GM19099 (cell line): ENCODE data around the gene SUN5.

Source experiments
- POLR2A ChIP-seq: IDR thresholded peaks from 3 replicates; pipeline ENCODE4 v1.6.1; 2011; ENCODE audit warnings: low read depth; ENCODE audit not compliant: insufficient read length; ENCODE audit errors: extremely low read depth

SUN5 gene

DNA sequence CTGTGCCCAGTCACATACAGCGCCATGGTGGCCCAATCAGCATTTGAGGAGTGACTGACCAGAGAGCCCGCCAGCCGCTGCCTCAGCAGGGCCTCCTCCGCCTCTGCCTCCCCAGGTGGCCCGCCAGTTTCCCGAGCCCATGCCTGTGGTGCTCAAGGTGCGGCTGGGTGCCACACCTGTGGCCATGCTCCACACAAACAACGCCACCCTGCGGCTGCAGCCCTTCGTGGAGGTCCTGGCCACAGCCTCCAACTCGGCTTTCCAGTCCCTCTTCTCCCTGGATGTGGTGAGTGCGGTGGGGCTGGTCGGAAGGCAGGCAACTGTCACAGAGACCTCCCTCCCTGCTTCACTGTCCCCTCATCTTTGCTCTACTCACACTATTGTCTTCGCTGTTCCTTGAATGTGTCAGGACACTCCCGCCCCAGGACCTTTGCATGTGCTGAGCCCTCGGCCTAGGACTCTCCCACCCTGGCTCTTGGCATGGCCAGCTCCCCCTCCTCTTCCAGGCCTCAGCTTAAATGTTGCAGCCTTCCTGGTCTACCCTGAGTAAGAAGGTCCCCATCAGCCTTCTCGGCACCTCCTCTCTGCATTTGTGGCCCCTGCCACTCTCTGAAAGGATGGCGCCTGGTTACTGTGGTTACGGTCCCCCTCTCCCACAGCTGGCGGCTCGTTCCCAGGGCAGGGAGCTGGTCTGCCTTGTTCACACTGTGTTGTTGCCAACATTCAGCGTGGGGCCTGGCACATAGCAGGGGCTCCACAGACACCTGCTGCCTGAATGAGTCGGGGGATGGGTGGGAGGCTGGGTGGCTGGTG is 15.4 kb upstream of the SUN5 start:
- TF ChIP-seq POLR2A: no peak

- TF ChIP-seq POLR2A: no peak
Observed at GRCh38 chr20:33018169-33018931, 14.1 kb upstream of the SUN5 start.

GRCh38 chr20:33017542-33017941 is 13.3 kb upstream of the SUN5 start:
- no peak for TF ChIP-seq POLR2A

- no peak for TF ChIP-seq POLR2A
Observed at GRCh38 chr20:33016581-33017109, 12.4 kb upstream of the SUN5 start.

DNA sequence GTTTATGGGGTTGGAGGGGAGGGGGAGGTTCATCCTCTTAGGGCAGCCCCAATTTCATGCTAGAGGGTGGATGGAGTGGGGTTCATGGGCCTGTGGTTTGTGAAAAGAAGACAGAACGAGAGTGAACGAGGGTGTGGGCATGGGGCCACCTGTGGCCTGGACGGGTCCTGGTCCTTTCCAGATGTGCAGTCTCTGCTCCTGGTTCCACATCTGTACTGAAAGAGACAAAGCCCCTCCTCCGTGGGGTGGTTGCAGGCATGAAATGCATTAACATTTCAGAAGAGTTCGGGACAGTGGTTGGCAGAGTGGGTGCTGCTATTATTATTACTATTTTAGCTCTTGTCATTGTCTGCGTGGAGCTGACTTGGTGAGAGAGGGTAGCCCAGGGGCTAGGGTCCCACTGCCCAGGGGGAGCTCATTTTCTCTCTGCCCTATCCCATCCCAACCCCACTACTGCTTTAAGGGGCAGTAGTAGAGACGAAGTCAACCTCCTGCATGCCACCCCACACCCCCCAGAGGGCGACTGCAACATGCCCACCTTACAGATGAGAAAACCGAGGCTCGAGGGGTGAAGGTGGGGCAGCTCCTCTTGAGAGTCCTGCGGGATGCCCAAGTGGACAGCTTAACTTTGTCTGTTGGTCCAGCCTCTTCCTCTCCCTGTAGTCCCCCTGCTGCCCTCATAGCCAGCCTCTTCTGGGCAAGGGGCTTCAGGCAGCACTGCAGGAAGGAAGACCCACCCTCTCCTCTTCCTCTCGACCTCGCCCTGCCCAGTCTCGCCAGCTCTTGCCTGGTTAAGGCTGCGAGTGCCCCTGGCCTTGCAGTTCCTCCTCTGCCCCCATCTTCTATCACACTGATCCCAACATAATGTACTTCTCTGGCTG is 11.7 kb upstream of the SUN5 start:
- no peak for TF ChIP-seq POLR2A

DNA sequence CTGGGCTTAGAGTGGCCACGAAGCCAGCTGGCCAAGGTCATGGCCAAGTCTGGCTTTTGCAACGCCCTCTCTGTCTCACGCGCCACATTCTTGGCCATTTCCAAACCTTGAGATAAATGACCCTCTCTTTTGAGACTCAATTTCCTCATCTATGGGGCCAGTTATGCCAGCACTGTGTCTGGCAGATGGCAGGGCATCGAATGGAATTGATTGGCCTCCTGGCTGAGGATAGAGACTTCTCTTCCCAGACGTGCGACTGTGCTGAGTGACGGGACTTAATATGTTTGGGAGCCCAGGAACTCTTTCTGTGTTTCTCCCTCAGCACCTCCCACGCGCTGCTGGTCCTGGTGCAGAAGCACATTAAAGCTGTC is 10.9 kb upstream of the SUN5 start:
- TF ChIP-seq POLR2A: no peak

DNA sequence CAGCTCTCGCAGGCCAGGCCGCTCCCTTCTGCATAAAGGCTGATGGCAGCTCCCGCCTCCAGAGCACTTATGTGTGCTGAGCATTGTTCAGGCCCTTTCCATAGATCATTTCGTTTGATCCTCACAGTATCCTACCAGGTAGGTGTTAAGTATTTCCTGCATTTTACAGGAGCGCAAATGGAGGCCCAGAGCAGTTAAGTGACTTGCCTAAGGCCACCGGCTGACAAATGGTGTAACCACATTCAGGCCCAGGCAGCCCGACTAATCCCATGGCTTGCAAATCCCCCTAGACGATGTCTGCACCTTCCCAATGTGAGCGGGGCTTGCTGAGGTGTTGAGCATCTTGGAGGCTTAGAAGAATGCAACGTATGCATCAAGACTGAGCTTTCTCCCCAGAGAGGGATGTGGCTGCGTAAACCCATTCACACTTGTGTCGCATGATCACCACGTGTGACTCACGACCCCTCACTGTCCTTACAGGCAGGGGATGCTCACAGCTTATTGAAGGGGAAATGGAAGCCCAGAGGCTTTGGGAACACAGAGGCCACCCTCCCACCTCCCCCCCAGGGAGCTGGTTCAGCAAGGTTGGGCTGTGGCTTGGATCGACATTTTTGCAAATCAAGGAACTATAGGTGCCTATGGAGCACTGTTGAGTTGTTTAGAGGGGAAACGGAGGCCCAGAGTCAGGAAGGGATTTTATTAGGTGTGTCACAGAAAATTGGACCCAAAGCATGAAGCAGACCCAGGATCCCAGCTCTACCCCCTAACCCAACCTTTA is 10.3 kb upstream of the SUN5 start:
- no peak for TF ChIP-seq POLR2A

GRCh38 chr20:33013701-33014326 is 9.6 kb upstream of the SUN5 start:
- TF ChIP-seq POLR2A: no peak

DNA sequence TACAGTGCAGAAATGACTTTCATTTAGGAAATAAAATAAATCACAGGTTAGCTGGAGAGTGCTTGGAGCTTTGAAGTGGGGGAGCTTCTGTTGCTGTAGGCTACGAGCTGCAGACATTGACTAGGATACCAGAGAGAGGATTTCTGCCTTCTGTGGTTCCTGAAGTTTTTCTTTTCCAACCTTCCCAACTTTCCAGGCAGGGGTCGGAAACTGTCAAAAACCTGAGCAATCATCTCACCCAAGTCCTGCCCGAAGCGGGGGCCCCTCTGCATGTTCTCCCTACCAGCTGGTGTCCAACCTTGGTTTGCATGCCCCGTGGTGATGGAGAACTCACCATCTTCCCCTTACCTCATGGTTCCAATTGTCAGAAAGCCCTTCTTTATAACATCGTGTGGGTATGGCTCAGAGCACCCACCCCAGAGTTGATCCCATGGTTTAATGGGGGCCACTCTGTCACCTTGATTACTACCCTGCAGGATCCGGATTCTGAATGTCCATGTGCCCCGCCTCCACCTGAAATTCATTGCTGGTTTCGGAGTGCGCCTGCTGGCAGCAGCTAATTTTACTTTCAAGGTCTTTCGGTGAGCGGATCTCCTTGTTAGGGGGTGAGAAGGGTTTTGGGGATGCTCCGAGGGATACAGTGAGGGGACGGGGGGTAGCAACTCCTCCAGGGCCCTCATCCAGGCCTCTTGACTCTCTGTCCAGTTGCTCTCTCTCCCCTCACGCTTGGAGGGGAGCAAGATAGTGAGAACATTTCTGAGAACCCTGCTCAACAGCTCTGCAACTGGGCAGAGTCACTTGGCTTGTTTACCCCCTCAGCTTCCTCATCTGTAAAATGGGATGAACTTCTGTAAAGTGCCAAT is 8.3 kb upstream of the SUN5 start:
- no peak for TF ChIP-seq POLR2A

- TF ChIP-seq POLR2A: no peak
Observed at GRCh38 chr20:33010674-33011449, 6.6 kb upstream of the SUN5 start.

DNA sequence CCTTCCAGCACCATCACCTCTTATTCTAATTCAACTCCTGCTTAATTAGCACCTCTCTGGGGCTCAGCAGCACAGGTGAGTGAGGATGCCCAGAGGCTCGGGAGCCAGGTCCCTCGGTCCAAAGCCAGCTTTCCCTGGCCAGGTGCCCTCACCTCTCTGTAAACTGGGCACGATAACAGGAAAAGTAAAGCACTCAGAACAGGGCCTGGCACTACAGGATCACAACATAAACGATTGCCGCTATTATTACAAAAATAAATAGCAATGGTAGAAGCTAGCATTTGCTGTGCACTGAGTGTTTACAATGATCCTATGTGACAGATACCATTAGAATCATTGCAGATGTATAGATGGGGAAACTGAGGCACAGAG is 5.9 kb upstream of the SUN5 start:
- no peak for TF ChIP-seq POLR2A

DNA sequence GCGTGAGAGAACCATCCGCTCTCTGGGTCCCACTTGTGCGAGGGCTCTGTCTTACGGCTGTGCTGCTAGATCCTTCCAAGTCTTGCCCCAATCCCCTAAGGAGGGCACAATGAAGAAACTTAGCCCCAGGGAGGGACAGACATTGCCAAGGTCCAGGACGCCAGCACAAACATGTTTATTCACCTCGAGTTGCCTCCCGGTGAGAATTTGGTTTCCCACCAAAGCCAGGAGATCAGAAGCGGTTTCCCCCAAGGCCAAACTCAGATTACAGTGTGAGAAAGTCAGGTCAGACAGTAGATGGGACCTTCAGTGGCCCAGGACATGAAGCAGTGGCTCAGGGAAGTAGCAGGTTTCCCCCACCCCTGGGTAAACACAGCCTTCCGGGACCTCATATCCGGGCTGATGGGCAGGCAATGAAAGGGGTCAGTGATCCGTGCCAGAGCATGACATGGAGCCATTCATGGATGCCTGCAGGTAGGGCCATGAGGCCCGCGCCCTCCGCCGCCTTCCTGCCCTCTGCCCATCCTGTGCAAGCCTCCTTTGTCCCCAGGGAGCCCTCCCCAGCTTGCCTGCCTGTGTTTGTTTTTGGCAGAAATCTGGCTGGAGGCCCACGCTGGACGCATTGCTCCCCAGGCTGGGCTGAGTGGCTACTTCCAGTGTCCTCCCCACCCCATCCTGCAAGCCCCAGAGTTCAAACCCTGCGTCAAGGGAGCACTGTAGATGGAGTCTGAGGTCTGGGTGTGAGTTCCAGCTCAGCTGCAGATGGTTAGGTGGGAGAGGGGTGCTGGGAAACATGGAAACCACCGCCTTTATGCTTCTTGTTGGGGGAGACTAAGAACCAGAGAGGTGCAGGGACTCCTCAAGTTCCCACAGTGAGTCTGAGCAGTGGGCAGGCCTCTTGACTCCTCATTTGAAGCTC is 5.2 kb upstream of the SUN5 start:
- TF ChIP-seq POLR2A: no peak
